ENCODE results near the gene GTF2F2. TPM values are rescaled to one million over a fixed set of nuclear protein-coding genes. Genes with fewer than 3 reads are reported as not detected.

GTF2F2 gene
- polyA plus RNA-seq, 1 experiment, result 44.3 TPM

DNA sequence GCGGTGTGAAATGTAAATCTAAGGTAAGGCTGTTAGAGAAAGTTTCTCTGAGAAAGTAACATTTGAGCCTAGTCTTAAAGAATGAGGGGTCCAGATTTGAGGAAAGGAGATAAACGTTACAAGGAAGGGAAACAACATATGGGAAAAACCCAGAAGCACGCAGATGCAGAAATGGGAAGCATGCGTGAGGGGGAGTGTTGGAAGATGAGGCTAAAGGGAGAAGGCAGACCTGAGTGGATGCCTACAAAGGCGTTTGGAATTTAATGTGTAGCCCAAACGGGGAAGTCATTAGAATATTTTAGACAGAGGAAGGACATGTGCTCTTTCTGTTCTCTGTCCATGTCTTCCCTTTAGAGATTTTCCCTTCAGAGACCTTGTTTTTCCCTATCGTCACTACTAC is 159.7 kb downstream of the GTF2F2 start:
- DNase-seq (ENCODE audit: low read depth, low spot score), result no peak
- TF ChIP-seq CTCF (IDR thresholded peaks at IDR 0.05; ENCODE audit: low read depth, low read length), result no peak
- H3K4me3 ChIP-seq (ENCODE audit: low read depth, low read length), result no peak overlapping the region
- no peak overlapping the region for H3K27ac ChIP-seq (ENCODE audit: low read depth, low read length)
- ChIA-PET CTCF (interaction anchor here (0.6 to 6.0 kb wide), 19 partner anchors 11 to 307 kb away, joined by 3 to 125 read pairs (median 7); partner anchors contain the start of gene GTF2F2), POLR2A (no interaction called here)
- no peaks in the 10 kb centered on the region; the same call in 1 of the 2 replicates for H3K9me3 ChIP-seq (ENCODE audit: control insufficient read depth, insufficient read depth, low read length)
- no peaks in the 10 kb centered on the region for H3K27me3 ChIP-seq (ENCODE audit: control insufficient read depth, insufficient read depth, low read length)

DNA sequence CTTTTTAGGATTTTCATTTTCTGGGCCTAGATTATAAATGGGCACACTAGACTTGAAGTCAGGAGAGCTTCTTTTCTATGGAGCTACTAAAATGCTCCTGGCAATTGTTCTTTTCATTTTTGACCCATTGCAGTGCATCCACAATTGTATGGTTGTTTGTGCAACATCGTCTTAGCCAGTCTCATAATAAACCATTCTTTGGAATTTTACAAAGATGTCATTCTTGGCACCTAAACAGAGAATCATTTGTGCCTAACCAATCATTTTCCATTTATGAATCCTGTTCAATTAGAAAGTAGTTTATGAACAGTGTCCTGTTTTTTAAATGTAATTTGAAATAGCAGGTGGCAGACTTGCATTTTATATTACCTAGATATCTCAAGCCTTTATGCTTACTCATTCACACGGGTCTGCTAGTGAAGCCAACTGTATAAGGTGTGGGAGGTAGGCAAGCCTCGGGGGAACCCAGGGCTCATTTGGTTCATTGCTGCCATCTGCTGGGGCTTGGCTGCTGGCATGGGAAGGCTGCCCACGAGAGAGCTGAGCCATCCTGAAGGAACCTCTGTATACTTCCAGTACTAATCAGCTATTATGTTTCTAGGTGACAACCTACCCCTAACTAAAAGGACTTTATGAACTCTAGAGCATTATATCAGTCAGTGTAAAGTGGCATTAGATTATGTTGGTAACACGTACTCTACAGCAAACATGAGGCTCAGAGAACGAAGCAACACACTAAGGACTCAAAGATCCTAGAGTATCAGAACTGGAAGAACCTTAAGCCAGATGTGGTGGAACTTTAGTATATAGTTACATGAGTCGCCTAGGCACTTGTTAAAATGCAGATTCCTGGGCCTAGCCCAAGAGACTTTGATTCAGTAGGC is 160.7 kb downstream of the GTF2F2 start:
- H3K9me3 ChIP-seq (ENCODE audit: control insufficient read depth, insufficient read depth, low read length), result no peaks in the 10 kb centered on the region; the same call in 1 of the 2 replicates
- ChIA-PET CTCF (interaction anchor here (0.5 to 6.0 kb wide), 37 partner anchors 9 to 308 kb away, joined by 3 to 125 read pairs (median 4); partner anchors contain the start of gene GTF2F2), POLR2A (interaction anchor here (0.6 to 1.0 kb wide), 2 partner anchors 45 to 225 kb away, joined by 3 to 5 read pairs; no protein-coding TSS in a partner anchor)
- H3K27me3 ChIP-seq (ENCODE audit: control insufficient read depth, insufficient read depth, low read length), result no peaks in the 10 kb centered on the region
- TF ChIP-seq CTCF (IDR thresholded peaks at IDR 0.05; ENCODE audit: low read depth, low read length), result peak; percentile 88
- peak; percentile 54 for DNase-seq (ENCODE audit: low read depth, low spot score)
- H3K4me3 ChIP-seq (ENCODE audit: low read depth, low read length), result no peak overlapping the region
- H3K27ac ChIP-seq (ENCODE audit: low read depth, low read length), result no peak overlapping the region

DNA sequence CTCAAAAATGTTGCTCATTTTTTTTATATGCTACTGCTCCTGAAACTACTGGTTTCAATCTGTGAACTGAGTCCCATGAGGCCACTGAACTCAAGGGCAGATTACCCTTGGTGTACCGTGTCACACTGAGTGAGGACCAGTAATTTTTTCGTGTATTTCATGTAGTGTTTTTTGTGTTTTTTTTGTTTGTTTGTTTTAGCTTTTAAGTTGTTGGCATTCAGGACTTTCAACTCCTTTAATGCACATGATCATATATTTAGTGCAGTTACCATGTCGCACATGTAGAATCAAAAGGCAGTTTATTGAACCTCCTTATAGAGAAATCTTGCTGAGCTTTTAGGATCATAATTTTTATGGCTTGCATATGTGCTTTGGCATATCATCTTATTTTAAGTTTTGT is 162.7 kb downstream of the GTF2F2 start:
- TF ChIP-seq CTCF (IDR thresholded peaks at IDR 0.05; ENCODE audit: low read depth, low read length), result no peak
- H3K27me3 ChIP-seq (ENCODE audit: control insufficient read depth, insufficient read depth, low read length), result no peaks in the 10 kb centered on the region
- POLR2A ChIA-PET, result no interaction called here
- no peaks in the 10 kb centered on the region for H3K9me3 ChIP-seq (ENCODE audit: control insufficient read depth, insufficient read depth, low read length)
- H3K4me3 ChIP-seq (ENCODE audit: low read depth, low read length), result no peak overlapping the region
- no peak overlapping the region for H3K27ac ChIP-seq (ENCODE audit: low read depth, low read length)
- CTCF ChIA-PET, result interaction anchor here (0.6 to 6.0 kb wide), 4 partner anchors 10 to 236 kb away, joined by 4 to 125 read pairs (median 5); no protein-coding TSS in a partner anchor
- no peak for DNase-seq (ENCODE audit: low read depth, low spot score)

DNA sequence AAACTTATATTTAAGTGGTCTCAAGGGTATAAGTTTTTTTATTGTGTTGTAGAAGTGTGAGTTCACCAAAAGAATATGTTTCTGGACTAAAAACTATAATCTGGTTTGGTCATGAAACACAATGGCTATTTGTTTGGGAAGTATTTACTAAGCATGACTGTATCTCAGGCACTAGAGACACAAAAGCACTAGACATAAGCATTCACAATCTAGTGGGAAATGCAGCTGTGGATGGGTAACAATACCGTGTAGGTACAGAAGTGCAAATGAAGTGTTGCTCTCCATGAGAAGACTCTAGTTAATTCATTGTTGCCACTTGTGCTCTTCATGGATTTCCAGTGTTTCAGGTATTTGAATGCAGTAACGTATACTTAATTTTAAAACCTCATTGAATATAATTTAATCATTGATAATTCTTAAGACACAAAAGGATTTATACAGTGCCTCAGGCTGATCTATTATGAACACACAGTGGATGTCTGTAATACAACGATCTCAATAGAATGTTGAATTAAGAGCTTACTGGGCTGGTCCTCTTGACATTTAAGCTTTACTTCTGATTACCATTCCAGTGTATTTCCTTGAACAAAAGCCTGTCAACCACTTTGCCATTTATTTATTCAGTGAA is 169.7 kb downstream of the GTF2F2 start:
- POLR2A ChIA-PET, result no interaction called here
- Histone ChIP-seq H3K27me3 (ENCODE audit: control insufficient read depth, insufficient read depth, low read length) (no peaks in the 10 kb centered on the region), H3K27ac (ENCODE audit: low read depth, low read length) (no peak overlapping the region), H3K4me3 (ENCODE audit: low read depth, low read length) (no peak overlapping the region), H3K9me3 (ENCODE audit: control insufficient read depth, insufficient read depth, low read length) (no peaks in the 10 kb centered on the region)
- no peak for DNase-seq (ENCODE audit: low read depth, low spot score)
- CTCF ChIA-PET, result interaction anchor here (0.9 to 3.1 kb wide), 2 partner anchors 9 to 243 kb away, joined by 4 to 13 read pairs; no protein-coding TSS in a partner anchor
- no peak for TF ChIP-seq CTCF (IDR thresholded peaks at IDR 0.05; ENCODE audit: low read depth, low read length)
